NCI-H460 (cell line): ENCODE results near the gene SPECC1L. TPM values are rescaled to one million over a fixed set of nuclear protein-coding genes. Genes with fewer than 3 reads are reported as not detected.

Source experiments
- DNase-seq: peaks from one replicate; pipeline ENCODE4 v3.0.0-alpha.2; 2016; ENCODE audit warnings: low read depth; ENCODE audit errors: extremely low read depth
- total RNA-seq: library from RNA; depleted of rRNA; stranded (reverse); fragments of >200 nt; shearing (Covaris generic); gene quantifications from 2 replicates; pipeline ENCODE4 v1.2.3, GENCODE V29; 2014

The SPECC1L gene
- total RNA-seq, 1 experiment from 2014 or later = 18.3 TPM

- DNase-seq = no peak
Observed at GRCh38 chr22:24435861-24436371, 165.3 kb downstream of the SPECC1L start.

- DNase-seq = no peak
Observed at GRCh38 chr22:24436553-24436952, 165.9 kb downstream of the SPECC1L start.

GRCh38 chr22:24437091-24437490 is 166.5 kb downstream of the SPECC1L start:
- no peak for DNase-seq

- no peak for DNase-seq
Observed at GRCh38 chr22:24437741-24438328, 167.2 kb downstream of the SPECC1L start.

GRCh38 chr22:24440270-24440717 is 169.7 kb downstream of the SPECC1L start:
- no peak for DNase-seq

- no peak for DNase-seq
Observed at GRCh38 chr22:24440718-24441405, 170.2 kb downstream of the SPECC1L start.

- DNase-seq = no peak
Observed at GRCh38 chr22:24441406-24442351, 171.0 kb downstream of the SPECC1L start.

- no peak for DNase-seq
Observed at GRCh38 chr22:24442352-24442744, 171.7 kb downstream of the SPECC1L start.

- no peak for DNase-seq
Observed at GRCh38 chr22:24443668-24444067, 173.0 kb downstream of the SPECC1L start.

GRCh38 chr22:24444251-24444650 is 173.6 kb downstream of the SPECC1L start:
- no peak for DNase-seq

- DNase-seq = no peak
Observed at GRCh38 chr22:24444729-24445466, 174.3 kb downstream of the SPECC1L start.

- no peak for DNase-seq
Observed at GRCh38 chr22:24445481-24446259, 175.0 kb downstream of the SPECC1L start.

- DNase-seq = no peak
Observed at GRCh38 chr22:24446260-24446611, 175.6 kb downstream of the SPECC1L start.

GRCh38 chr22:24450610-24451009 is 180.0 kb downstream of the SPECC1L start:
- no peak for DNase-seq

GRCh38 chr22:24451162-24451561 is 180.5 kb downstream of the SPECC1L start:
- no peak for DNase-seq

- DNase-seq = no peak
Observed at GRCh38 chr22:24453853-24454252, 183.2 kb downstream of the SPECC1L start.

GRCh38 chr22:24455039-24455438 is 184.4 kb downstream of the SPECC1L start:
- DNase-seq = no peak

- DNase-seq = no peak
Observed at GRCh38 chr22:24455751-24456426, 185.3 kb downstream of the SPECC1L start.

- no peak for DNase-seq
Observed at GRCh38 chr22:24457894-24458420, 187.3 kb downstream of the SPECC1L start.
